Heart right ventricle (tissue), 16 donors: ENCODE data around the gene NPDC1. TPM values are rescaled to one million over a fixed set of nuclear protein-coding genes. Genes with fewer than 3 reads are reported as not detected.
A peak's percentile ranks its signal among the peaks of the same experiment; 100 is the strongest.

ENCODE experiments used
- ATAC-seq, 8 donors: fragments of 200-7000 bp; cut with Tn5 transposase; one replicate each; pipeline ENCODE4 v1.9.1; 2020; ENCODE audit warnings: mild to moderate bottlenecking in 8 of 8, moderate library complexity in 8 of 8, moderate number of reproducible peaks in 1 of 8
- DNase-seq, 2 donors: peaks; one replicate each; pipeline ENCODE4 v3.0.0-alpha.2; 2020
- H3K27ac ChIP-seq, 10 donors: fragments of 200-600 bp; sonication (generic) in 2 of 10; one replicate each; pipeline versions ENCODE4 v1.5.0 to v1.8.0; 2020 to 2022; ENCODE audit warnings: mild to moderate bottlenecking in 3 of 10
- H3K27me3 ChIP-seq, 7 donors: fragments of 200-600 bp; one replicate each; pipeline ENCODE4 v1.8.0; 2021 to 2022; ENCODE audit warnings: mild to moderate bottlenecking in 2 of 7
- H3K36me3 ChIP-seq, 9 donors: fragments of 200-600 bp; sonication (generic) in 1 of 9; one replicate each; pipeline versions ENCODE4 v1.5.0 to v1.8.0; 2020 to 2022; ENCODE audit warnings: mild to moderate bottlenecking in 2 of 9
- H3K4me1 ChIP-seq, 9 donors: fragments of 200-600 bp; sonication (generic) in 1 of 9; one replicate each; pipeline versions ENCODE4 v1.5.0 to v1.8.0; 2020 to 2022; ENCODE audit warnings: mild to moderate bottlenecking in 4 of 9
- H3K4me3 ChIP-seq, 10 donors: fragments of 200-600 bp; sonication (generic) in 2 of 10; one replicate each; pipeline versions ENCODE4 v1.5.0 to v1.8.0; 2020 to 2022; ENCODE audit warnings: mild to moderate bottlenecking in 7 of 10, moderate library complexity in 2 of 10
- H3K9me3 ChIP-seq, 11 donors: fragments of 200-600 bp in 10 of 11; sonication (generic) in 2 of 11; one replicate each; pipeline versions ENCODE4 v1.5.0 to v1.8.0; 2013 to 2022; ENCODE audit warnings: mild to moderate bottlenecking in 2 of 11, control low read depth in 1 of 11, moderate library complexity in 1 of 11
- WGBS, 2 donors: extraction: QIAGEN DNeasy Blood & Tissue Kit; methylation state at CpG; one replicate each; pipeline ENCODE4 v1.1.7; 2013; ENCODE audit warnings: inconsistent platforms in 1 of 2; 5-methylcytosine and 5-hydroxymethylcytosine counted together
- intact Hi-C, 10 donors: fragments of 100-400 bp; cut with DNase I; formaldehyde crosslinking; loops; one replicate each; pipeline versions ENCODE4 v1.11.1 to v1.14.2; 2022
- polyA plus RNA-seq, 2 donors: library from polyadenylated mRNA; stranded (reverse); fragments of 200-250 nt; gene quantifications; one replicate each; pipeline ENCODE4 v1.2.3, GENCODE V29; 2013
- total RNA-seq, 10 donors: library from RNA; stranded (reverse); fragmentation: NEBNext Ultra II Directional in 3 of 10; extraction: Animal tissue kit (Norgen Biotek cat#: 25700) in 3 of 10; gene quantifications; one replicate each; pipeline versions ENCODE4 v1.2.1 to v1.2.4, GENCODE V29; 2021 to 2023
- TF ChIP-seq, protein P1 (sequence below), 9 donors: fragments of 200-600 bp; sonication (generic) in 2 of 9; IDR thresholded peaks; one replicate each; pipeline versions ENCODE4 v1.5.0 to v1.8.0; 2021 to 2022; ENCODE audit warnings: antibody characterized with exemption in 9 of 9, mild to moderate bottlenecking in 5 of 9, moderate library complexity in 1 of 9
- donor health status: Arrhythmogenic right ventricular cardiomyopathy.
- donor health status: ischemic (EF 13 %, LVEDD 7.1; RV severe dilation, severe dysfunction).
- donor health status: healthy with polysubstance abuse.
- donor health status: DM: no; HTN: yes; CAD: no.
- donor health status: DM: no; HTN: no; CAD: no.
- donor health status: ischemic (EF 25% LVEDD 6.9; RV normal size, moderate dysfunction).
- donor health status: ischemic (EF 25% LVEDD 5.7; RV mildly dilated, moderate dysfunction).
- donor health status: healthy.
- donor health status: DM: yes; HTN: yes; CAD: no.
- donor health status: Ischemic cardiomyopathy.
- donor health status: ischemic (EF 35%, LVEDD 5.7; RV mildly dilated, moderate dysfunction).
- donor health status: nonischemic (EF 11% LVEDD 7.7; RV severe dilation, severe dysfunction).
- donor health status: DM: yes; HTN: yes; CAD: no.
- donor health status: PGD.
- donor health status: ischemic (EF 29% LVEDD 5.4; RV normal size, mild dysfunction).
- donor health status: nonischemic (EF 23%, LVEDD 6.1; RV moderate dilation, normal function).

Gene NPDC1
- total and polyA plus RNA-seq, 12 donors = 29.1 to 153 (median 54.5) TPM

DNA sequence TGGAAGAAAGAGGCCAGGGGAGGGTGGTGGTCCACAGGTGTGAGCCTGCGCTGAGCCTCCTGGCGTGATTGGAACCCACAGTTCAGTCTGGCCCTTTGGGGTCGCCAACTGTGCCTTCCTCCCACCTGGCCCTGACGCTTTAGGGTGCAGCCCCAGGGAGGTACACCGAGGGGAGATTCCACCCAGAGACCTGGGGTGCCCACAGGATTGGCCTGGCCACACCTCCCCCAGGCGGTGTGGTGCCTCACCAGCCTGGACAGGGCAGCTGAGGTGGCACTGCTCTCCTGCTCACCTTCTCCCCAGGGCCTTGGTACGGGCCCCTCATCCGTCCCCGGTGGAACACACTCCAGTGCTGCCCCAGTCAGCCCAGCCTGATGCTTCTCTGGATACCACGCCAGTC is 48.6 kb downstream of the NPDC1 start:
- Histone ChIP-seq H3K36me3 (peaks cover 0 to 13% (median 0%) of the 10 kb centered on the region in 9 donors), H3K4me1 (peaks cover 8 to 81% (median 42%) of the 10 kb centered on the region in 9 donors), H3K27ac (peak overlapping the region in 3 of 10 donors; percentile 4 to 67 (median 11)), H3K9me3 (no peaks in the 10 kb centered on the region), H3K4me3 (no peak overlapping the region), H3K27me3 (peaks cover 0 to 41% (median 17%) of the 10 kb centered on the region in 7 donors)
- TF ChIP-seq, protein P1, sequence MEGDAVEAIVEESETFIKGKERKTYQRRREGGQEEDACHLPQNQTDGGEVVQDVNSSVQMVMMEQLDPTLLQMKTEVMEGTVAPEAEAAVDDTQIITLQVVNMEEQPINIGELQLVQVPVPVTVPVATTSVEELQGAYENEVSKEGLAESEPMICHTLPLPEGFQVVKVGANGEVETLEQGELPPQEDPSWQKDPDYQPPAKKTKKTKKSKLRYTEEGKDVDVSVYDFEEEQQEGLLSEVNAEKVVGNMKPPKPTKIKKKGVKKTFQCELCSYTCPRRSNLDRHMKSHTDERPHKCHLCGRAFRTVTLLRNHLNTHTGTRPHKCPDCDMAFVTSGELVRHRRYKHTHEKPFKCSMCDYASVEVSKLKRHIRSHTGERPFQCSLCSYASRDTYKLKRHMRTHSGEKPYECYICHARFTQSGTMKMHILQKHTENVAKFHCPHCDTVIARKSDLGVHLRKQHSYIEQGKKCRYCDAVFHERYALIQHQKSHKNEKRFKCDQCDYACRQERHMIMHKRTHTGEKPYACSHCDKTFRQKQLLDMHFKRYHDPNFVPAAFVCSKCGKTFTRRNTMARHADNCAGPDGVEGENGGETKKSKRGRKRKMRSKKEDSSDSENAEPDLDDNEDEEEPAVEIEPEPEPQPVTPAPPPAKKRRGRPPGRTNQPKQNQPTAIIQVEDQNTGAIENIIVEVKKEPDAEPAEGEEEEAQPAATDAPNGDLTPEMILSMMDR (IDR thresholded peaks at IDR 0.05) = no peak
- ATAC-seq (no peak), DNase-seq (no peak)
- intact Hi-C loops = loop anchor here in 1 of 10 donors (5.0 kb wide), 1 partner anchor 50 kb away; the partner anchor contains the start of gene C8G
- 80 to 82% methylated on average over 10 of the region's 10 CpGs for WGBS, 2 donors

DNA sequence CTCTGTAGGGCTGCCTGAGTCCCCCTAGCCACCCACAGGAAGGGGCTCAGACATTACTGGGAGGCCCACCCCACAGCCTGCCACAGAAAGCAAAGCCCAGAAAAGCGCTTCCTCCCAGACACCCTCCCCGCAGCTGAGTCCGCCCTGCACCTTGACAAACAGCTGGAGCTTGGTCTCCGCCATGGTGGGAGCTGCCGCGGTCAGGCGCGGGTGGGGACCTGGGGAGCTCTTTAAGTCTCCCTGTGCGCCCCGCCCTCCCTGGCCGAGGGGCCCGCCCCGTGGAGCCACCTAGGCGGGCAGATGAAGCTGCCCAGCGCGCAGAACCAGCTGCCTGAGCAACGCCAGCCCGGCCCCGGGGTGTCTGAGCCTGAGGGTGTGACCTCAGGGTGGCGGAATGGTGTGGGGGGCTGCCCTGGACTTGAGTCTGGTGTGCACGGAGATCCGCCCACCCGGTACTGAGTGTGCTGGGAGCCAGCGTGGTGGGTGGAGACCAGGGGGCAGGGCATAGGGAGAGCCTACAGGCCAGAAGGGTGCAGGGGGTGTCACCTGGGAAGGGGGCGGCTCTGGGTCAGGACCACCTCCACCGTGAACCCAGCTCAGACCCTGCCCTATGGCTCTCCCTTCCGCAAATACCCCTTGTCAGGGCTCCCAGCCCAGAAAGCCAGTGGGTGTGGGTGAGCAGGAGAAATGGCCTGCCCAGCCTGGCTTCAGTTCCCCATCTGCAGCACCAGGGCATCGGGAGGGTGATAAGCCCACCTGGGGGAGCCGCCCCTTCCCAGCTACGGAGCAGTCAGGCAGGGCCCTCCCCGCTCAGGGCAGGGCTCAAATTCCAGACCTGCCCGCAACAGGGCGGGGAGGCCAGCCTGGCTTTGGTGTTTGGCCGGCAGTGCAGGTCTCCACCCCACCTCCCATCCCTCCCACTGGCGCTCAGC is 49.4 kb downstream of the NPDC1 start, which contains the start of gene CLIC3:
Gene CLIC3, minus strand, starts transcription at position 208 of the 932 bp plus-strand sequence. Its CDS starts 25 bp downstream, at position 183.
- Histone ChIP-seq H3K36me3 (peaks cover 0 to 13% (median 0%) of the 10 kb centered on the region in 9 donors), H3K27me3 (peaks cover 0 to 41% (median 17%) of the 10 kb centered on the region in 7 donors), H3K4me1 (peaks cover 8 to 83% (median 47%) of the 10 kb centered on the region in 9 donors), H3K9me3 (no peaks in the 10 kb centered on the region), H3K4me3 (peak within 1 kb of the TSS in 9 of 10 donors; percentile 9 to 47 (median 30)), H3K27ac (peak within 1 kb of the TSS in 8 of 10 donors; percentile 30 to 81 (median 46))
- TF ChIP-seq, protein P1 (IDR thresholded peaks at IDR 0.05) = no peak
- intact Hi-C loops = loop anchor here in 1 of 10 donors (5.0 kb wide), 1 partner anchor 49 kb away; the partner anchor contains the start of gene C8G
- ATAC-seq (peak in 3 of 8 donors; percentile 1 to 22 (median 11)), DNase-seq (peak in 1 of 2 donors; percentile 50)
- 25 to 29% methylated on average over 35 of the region's 35 CpGs for WGBS, 2 donors

DNA sequence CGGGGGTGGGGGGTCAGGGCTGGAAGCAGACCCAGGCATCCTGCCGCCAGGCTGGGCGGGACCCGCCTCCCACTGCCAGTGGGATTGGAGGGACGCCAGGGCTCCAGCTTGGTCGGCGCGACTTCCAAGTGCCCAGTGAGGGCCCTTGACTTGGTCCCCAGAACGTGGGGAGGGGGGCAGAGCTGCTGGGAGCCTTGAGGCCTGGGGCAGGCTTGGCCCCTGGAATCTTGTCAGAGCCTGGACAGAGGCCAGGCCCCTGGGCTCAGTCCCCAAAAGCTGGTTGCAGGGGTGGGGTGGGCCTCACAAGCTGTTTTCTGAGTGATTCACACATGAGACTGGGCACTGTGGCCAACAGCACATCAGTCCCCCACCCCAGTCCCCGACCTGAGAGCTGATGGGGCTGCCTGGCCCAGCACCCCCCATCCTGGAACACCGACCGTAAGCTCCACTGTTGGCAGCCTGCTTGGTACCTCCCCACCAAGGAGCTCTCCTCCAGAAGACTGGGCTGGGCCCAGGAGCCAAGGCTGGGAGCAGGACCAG is 50.1 kb downstream of the NPDC1 start:
- TF ChIP-seq, protein P1 (IDR thresholded peaks at IDR 0.05) = no peak
- Histone ChIP-seq H3K9me3 (peaks cover 0 to 3% (median 0%) of the 10 kb centered on the region in 11 donors), H3K27ac (peak overlapping the region in 8 of 10 donors; percentile 30 to 81 (median 46)), H3K4me3 (peak overlapping the region in 9 of 10 donors; percentile 9 to 47 (median 30)), H3K36me3 (peaks cover 0 to 13% (median 0%) of the 10 kb centered on the region in 9 donors), H3K27me3 (peaks cover 0 to 41% (median 17%) of the 10 kb centered on the region in 7 donors), H3K4me1 (peaks cover 8 to 85% (median 49%) of the 10 kb centered on the region in 9 donors)
- peak in 3 of 8 donors; percentile 5 to 16 (median 12) for ATAC-seq
- intact Hi-C loops = loop anchor here in 1 of 10 donors (5.0 kb wide), 1 partner anchor 49 kb away; the partner anchor contains the start of gene C8G
- peak; percentile 54 to 62 for DNase-seq
- 23 to 24% methylated on average over 12 of the region's 12 CpGs for WGBS, 2 donors

DNA sequence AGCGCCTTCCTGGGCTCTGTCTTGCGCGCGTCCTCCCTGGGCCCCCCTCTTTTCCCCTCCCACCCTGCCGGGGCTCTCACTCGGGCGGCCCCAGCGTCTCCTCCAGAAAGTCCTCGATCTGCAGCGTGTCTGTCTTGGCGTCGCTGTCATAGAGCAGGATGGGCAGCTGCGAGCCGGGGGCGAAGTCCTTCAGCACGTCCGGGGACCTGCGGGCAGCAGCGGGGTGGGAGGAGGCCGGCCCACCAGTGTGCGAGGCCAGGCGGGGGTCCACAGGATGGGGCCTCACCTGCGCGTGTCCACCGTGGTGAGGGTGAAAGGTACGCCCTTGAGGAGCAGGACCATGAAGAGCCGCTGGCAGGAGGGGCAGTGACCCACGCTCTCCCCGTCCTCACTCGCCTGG is 50.6 kb downstream of the NPDC1 start:
- intact Hi-C loops = loop anchor here in 1 of 10 donors (5.0 kb wide), 1 partner anchor 48 kb away; the partner anchor contains the start of gene C8G
- Histone ChIP-seq H3K36me3 (peaks cover 0 to 13% (median 0%) of the 10 kb centered on the region in 9 donors), H3K27ac (peak overlapping the region in 5 of 10 donors; percentile 16 to 81 (median 46)), H3K27me3 (peaks cover 0 to 41% (median 17%) of the 10 kb centered on the region in 7 donors), H3K4me1 (peaks cover 8 to 81% (median 49%) of the 10 kb centered on the region in 9 donors), H3K9me3 (peaks cover 0 to 7% (median 0%) of the 10 kb centered on the region in 11 donors), H3K4me3 (peak overlapping the region in 9 of 10 donors; percentile 9 to 47 (median 30))
- DNase-seq (no peak), ATAC-seq (no peak)
- TF ChIP-seq, protein P1 (IDR thresholded peaks at IDR 0.05) = no peak
- WGBS, 2 donors = 21 to 29% methylated on average over 30 of the region's 30 CpGs
